ENCODE measurements around the gene BACH2. TPM values are rescaled to one million over a fixed set of nuclear protein-coding genes. Genes with fewer than 3 reads are reported as not detected.

BACH2 gene
- polyA plus RNA-seq, 2 of the 4 experiments (the other 2 are of a cell fraction): 0.01 to 0.36 TPM

DNA sequence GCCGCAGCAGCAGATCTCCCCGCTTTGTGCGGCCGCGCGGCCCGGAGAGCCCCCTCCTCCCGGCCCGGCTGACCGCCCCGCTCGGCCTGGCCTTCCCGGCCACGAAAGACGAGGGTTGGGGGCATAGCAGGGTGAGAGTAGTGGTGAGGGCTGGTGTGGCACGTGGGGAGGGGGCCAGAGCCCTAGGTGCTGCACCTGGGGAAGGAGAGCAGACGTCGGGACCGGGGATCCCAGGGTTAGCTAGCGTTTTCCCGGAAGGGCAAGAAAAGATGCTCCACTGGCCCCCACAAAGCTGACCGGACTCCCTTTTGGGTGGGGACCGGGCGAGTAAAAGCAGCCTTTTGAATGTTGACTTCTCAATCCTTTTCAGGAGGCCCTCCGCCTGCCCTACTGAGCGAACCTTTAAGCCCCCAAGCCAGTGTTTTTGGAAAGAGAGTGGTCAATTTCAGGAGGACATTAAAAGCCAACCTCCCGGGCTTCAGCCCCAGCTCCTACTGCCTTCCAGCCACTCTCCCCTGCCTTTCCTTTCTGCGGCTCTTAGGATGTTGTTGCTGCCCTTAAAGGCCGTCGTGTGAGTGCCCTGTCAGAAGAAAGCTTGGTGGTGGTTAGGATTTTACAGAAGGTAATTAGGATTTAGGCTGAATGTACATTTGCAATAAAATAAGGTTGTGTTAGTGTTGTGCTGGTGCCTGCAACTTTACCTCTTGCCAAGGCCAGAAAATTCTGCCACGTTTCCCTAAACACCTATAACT is 648 bp upstream of the BACH2 start:
- 89% methylated on average over 16 of the region's 31 CpGs for WGBS (ENCODE audit: missing lambda C conversion rate)
- Histone ChIP-seq H3K4me3 (peak overlapping the region; percentile 69), H3K4me1 (peaks cover 6% of the 10 kb centered on the region; the same call in 1 of the 3 replicates), H3K4me2 (peak overlapping the region; percentile 99), H3K27ac (peak overlapping the region in 1 of 2 experiments; percentile 76; a peak in 4 of 6 replicates), H3K9me3 (no peaks in the 10 kb centered on the region)
- POLR2A ChIA-PET: no interaction called here
- CTCF ChIA-PET: interaction anchor here (1.5 kb wide), 1 partner anchor 96 kb away, joined by 3 read pairs; no protein-coding TSS in a partner anchor
- ATAC-seq: 0 out of 6 replicates have a peak, but pooled peaks of 1 of the 2 experiments have one; percentile 8
- DNase-seq (ENCODE audit: low read depth in 1 of 2, low spot score in 1 of 2): no peak
- FAIRE-seq: no peak
- TF ChIP-seq EP300 (IDR thresholded peaks at IDR 0.05) (no peak), CBX8 (IDR thresholded peaks at IDR 0.05) (no peak)
- TF ChIP-seq, protein P1, sequence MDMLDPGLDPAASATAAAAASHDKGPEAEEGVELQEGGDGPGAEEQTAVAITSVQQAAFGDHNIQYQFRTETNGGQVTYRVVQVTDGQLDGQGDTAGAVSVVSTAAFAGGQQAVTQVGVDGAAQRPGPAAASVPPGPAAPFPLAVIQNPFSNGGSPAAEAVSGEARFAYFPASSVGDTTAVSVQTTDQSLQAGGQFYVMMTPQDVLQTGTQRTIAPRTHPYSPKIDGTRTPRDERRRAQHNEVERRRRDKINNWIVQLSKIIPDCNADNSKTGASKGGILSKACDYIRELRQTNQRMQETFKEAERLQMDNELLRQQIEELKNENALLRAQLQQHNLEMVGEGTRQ (IDR thresholded peaks at IDR 0.05): no peak

DNA sequence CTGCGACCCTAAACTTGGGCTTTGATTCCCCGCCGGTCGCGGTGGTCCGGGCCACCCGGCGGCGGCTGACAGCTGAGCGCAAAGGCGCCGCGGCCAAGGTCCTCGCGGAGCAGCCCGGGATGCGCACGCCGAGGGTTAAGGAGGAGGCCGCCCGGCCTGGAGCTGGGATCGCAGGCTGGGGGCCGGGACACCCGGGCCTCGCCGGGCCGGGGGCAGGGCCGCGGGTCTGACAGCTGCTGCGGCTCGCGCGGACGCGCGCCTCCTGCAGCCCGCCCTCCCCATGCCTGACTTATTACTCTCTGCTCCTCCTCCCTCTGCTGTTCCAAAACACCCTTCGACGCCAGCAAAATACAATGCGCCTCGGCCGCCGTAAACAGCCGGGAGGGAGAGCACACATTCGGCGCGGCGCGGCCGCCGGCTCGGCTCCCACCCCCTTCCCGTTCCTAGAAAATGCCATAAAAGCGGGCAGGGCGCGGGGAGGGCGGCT is 746 bp downstream of the BACH2 start:
- ATAC-seq: peak; percentile 67 to 69
- H3K4me2 ChIP-seq: peak overlapping the region; percentile 99
- 0% methylated on average over 1 of the region's 57 CpGs for WGBS (ENCODE audit: missing lambda C conversion rate)
- POLR2A ChIA-PET: interaction anchor here (0.9 kb wide), 1 partner anchor 78 kb away, joined by 3 read pairs; no protein-coding TSS in a partner anchor
- peak; percentile 8 to 45 for DNase-seq (ENCODE audit: low read depth in 1 of 2, low spot score in 1 of 2)
- TF ChIP-seq HOXB5 (CRISPR knock-in tag; IDR thresholded peaks at IDR 0.05) (no peak), TP53 (CRISPR knock-in tag; IDR thresholded peaks at IDR 0.05) (no peak), RARB (CRISPR knock-in tag; IDR thresholded peaks at IDR 0.05) (no peak), EHF (CRISPR knock-in tag; IDR thresholded peaks at IDR 0.05) (no peak)
- TF ChIP-seq, protein P2, sequence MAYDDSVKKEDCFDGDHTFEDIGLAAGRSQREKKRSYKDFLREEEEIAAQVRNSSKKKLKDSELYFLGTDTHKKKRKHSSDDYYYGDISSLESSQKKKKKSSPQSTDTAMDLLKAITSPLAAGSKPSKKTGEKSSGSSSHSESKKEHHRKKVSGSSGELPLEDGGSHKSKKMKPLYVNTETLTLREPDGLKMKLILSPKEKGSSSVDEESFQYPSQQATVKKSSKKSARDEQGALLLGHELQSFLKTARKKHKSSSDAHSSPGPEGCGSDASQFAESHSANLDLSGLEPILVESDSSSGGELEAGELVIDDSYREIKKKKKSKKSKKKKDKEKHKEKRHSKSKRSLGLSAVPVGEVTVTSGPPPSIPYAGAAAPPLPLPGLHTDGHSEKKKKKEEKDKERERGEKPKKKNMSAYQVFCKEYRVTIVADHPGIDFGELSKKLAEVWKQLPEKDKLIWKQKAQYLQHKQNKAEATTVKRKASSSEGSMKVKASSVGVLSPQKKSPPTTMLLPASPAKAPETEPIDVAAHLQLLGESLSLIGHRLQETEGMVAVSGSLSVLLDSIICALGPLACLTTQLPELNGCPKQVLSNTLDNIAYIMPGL (CRISPR knock-in tag; IDR thresholded peaks at IDR 0.05; ENCODE audit: borderline replicate concordance): no peak
- TF ChIP-seq, protein P3, sequence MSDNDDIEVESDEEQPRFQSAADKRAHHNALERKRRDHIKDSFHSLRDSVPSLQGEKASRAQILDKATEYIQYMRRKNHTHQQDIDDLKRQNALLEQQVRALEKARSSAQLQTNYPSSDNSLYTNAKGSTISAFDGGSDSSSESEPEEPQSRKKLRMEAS (IDR thresholded peaks at IDR 0.05): peak; percentile 18; the same call in 1 of the 2 replicates
- FAIRE-seq: no peak
- H3K9me3 ChIP-seq: no peaks in the 10 kb centered on the region
- peaks cover 6% of the 10 kb centered on the region; the same call in 1 of the 3 replicates for H3K4me1 ChIP-seq
- H3K27ac ChIP-seq: peak overlapping the region; percentile 40 to 76; a peak in 4 of 6 replicates
- H3K4me3 ChIP-seq: peak overlapping the region; percentile 69
- CTCF ChIA-PET: interaction anchor here (0.7 to 1.1 kb wide), 5 partner anchors 10 to 183 kb away, joined by 3 to 5 read pairs (median 3); no protein-coding TSS in a partner anchor

DNA sequence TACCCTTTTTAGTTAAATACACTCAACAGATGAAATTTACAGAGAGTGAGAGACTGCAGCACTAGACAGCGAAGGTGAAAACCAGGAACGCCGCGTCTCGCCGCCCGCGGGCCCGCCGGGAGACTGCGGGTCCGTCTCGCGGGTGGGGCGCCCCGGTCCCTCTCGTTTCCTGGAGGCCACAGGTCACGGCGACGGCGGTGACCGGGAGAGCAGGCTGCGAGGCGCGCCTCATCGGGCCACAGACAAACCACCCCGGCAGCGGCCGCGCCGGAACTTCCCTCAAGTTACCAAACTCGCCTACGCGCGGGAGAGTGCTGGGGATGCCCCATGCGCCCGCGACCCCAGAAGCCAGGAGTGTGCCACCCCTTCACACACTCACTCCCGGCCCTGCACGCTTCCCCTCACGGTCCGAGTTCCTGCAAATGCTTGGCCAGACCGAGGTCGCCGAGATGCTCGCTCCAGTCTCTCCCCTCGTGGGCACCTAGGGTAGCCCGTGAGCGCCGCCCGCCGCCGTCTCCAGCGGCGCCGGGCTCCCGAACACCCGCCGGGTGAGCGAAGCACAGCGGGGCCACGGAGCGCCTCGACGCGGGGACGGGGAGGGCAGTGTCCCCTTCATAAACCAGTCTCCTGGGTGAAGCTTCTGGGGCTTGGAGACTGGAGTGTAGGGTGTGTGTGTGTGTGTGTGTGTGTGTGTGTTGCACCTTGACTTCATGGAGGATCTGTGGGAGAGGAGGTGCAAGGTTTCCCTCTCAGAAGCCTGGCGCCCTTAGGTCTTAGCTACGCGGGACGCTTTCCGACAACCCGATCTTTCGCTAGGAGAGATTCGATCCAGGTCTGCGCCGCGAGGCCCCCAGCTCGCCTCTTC is 1.4 kb downstream of the BACH2 start:
- peak overlapping the region in 1 of 2 experiments; percentile 76; a peak in 2 of 6 replicates for H3K27ac ChIP-seq

More for the DNA sequence above, 1.4 kb downstream of the BACH2 start:
- FAIRE-seq (no peak), ATAC-seq (peak; percentile 52 to 74), DNase-seq (ENCODE audit: low read depth in 1 of 2, low spot score in 1 of 2) (peak in 1 of 2 experiments; percentile 29)
- H3K4me2 ChIP-seq: peak overlapping the region; percentile 99
- WGBS (ENCODE audit: missing lambda C conversion rate): 17% methylated on average over 19 of the region's 79 CpGs
- CTCF ChIA-PET: interaction anchor here (0.7 to 1.1 kb wide), 5 partner anchors 9 to 184 kb away, joined by 3 to 5 read pairs (median 3); no protein-coding TSS in a partner anchor
- POLR2A ChIA-PET: interaction anchor here (0.9 kb wide), 1 partner anchor 77 kb away, joined by 3 read pairs; no protein-coding TSS in a partner anchor
- peak overlapping the region; percentile 69 for H3K4me3 ChIP-seq
- H3K9me3 ChIP-seq: no peaks in the 10 kb centered on the region
- TF ChIP-seq SMC3 (IDR thresholded peaks at IDR 0.05) (0 out of 3 replicates have a peak, but pooled peaks have one; percentile 24), RAD21 (conservative IDR thresholded peaks at IDR 0.05 in 1 of 2, IDR thresholded peaks at IDR 0.05 in 1 of 2) (0 out of 5 replicates have a peak, but pooled peaks of 1 of the 2 experiments have one; percentile 10), BHLHE40 (IDR thresholded peaks at IDR 0.05; ENCODE audit: low read depth, low read length) (no peak), EP300 (IDR thresholded peaks at IDR 0.05) (no peak), FOSB (CRISPR knock-in tag; IDR thresholded peaks at IDR 0.05) (no peak), MAZ (IDR thresholded peaks at IDR 0.05; ENCODE audit: borderline replicate concordance, low read depth, low read length) (no peak)
- TF ChIP-seq, protein P4, sequence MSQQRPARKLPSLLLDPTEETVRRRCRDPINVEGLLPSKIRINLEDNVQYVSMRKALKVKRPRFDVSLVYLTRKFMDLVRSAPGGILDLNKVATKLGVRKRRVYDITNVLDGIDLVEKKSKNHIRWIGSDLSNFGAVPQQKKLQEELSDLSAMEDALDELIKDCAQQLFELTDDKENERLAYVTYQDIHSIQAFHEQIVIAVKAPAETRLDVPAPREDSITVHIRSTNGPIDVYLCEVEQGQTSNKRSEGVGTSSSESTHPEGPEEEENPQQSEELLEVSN (IDR thresholded peaks at IDR 0.05; ENCODE audit: borderline replicate concordance, low read depth): 0 out of 2 replicates have a peak, but pooled peaks have one; percentile 19
- TF ChIP-seq, protein P3 (IDR thresholded peaks at IDR 0.05): 0 out of 2 replicates have a peak, but pooled peaks have one; percentile 10
- H3K4me1 ChIP-seq: peaks cover 6% of the 10 kb centered on the region; the same call in 1 of the 3 replicates
